KMS-11 (cell line): Measurements from ENCODE around the gene CDK3.

Experiments used
- H2AFZ ChIP-seq: fragments of 200-600 bp; sonication (generic); 2 replicates; pipeline ENCODE4 v1.6.1; 2016; ENCODE audit warnings: antibody characterized with exemption, mixed run types, low read depth
- H3K27ac ChIP-seq: fragments of 200-600 bp; sonication (generic); 2 replicates; pipeline ENCODE4 v1.6.1; 2016; ENCODE audit warnings: mild to moderate bottlenecking, mixed run types
- H3K27me3 ChIP-seq: fragments of 200-600 bp; sonication (generic); 2 replicates; pipeline ENCODE4 v1.6.1; 2017; ENCODE audit warnings: mild to moderate bottlenecking, low read depth, mixed run types, moderate library complexity; ENCODE audit not compliant: insufficient read depth
- H3K36me3 ChIP-seq: fragments of 200-600 bp; sonication (generic); 2 replicates; pipeline ENCODE4 v1.6.1; 2017; ENCODE audit warnings: mild to moderate bottlenecking, mixed run types; ENCODE audit not compliant: insufficient read depth
- H3K4me1 ChIP-seq: fragments of 200-600 bp; sonication (generic); 2 replicates; pipeline ENCODE4 v1.6.1; 2016; ENCODE audit warnings: mild to moderate bottlenecking, low read depth, mixed run types; ENCODE audit not compliant: poor library complexity, severe bottlenecking
- H3K4me2 ChIP-seq: fragments of 200-600 bp; sonication (generic); 2 replicates; pipeline ENCODE4 v1.7.0; 2016; ENCODE audit warnings: mild to moderate bottlenecking, mixed run types
- H3K4me3 ChIP-seq: fragments of 200-600 bp; sonication (generic); IDR thresholded peaks from 2 replicates; pipeline ENCODE4 v1.6.1; 2017; ENCODE audit warnings: low read depth, low read length, mixed read lengths; ENCODE audit not compliant: insufficient read depth
- H3K79me2 ChIP-seq: fragments of 200-600 bp; sonication (generic); 2 replicates; pipeline ENCODE4 v1.6.1; 2016; ENCODE audit warnings: low read depth, mixed run types; ENCODE audit not compliant: insufficient read depth
- H3K9ac ChIP-seq: fragments of 200-600 bp; sonication (generic); 2 replicates; pipeline ENCODE4 v1.6.1; 2016; ENCODE audit warnings: mild to moderate bottlenecking, mixed run types
- H4K20me1 ChIP-seq: fragments of 200-600 bp; sonication (generic); 2 replicates; pipeline ENCODE4 v1.6.1; 2016; ENCODE audit warnings: mild to moderate bottlenecking, mixed run types; ENCODE audit not compliant: insufficient read depth
- CTCF ChIP-seq: fragments of 200-600 bp; sonication (generic); conservative IDR thresholded peaks from 2 replicates; pipeline ENCODE4 v1.6.1; 2017; ENCODE audit warnings: low read depth, mild to moderate bottlenecking, antibody characterized with exemption, low read length, moderate library complexity, mixed read lengths

Gene CDK3

GRCh38 chr17:76024353-76024752 lies 23.7 kb downstream of the CDK3 start:
- Histone ChIP-seq H3K79me2 (no peaks in the 10 kb centered on the region), H3K4me1 (no peaks in the 10 kb centered on the region), H3K4me3 (no peak overlapping the region), H3K4me2 (no peak overlapping the region), H3K36me3 (no peaks in the 10 kb centered on the region), H3K9ac (no peak overlapping the region), H3K27ac (no peak overlapping the region), H2AFZ (no peak overlapping the region), H3K27me3 (no peaks in the 10 kb centered on the region; the same call in 1 of the 2 replicates), H4K20me1 (no peaks in the 10 kb centered on the region)
- no peak for TF ChIP-seq CTCF

- no peaks in the 10 kb centered on the region for H3K36me3 ChIP-seq
- H3K4me3 ChIP-seq, result no peak overlapping the region
- TF ChIP-seq CTCF, result no peak
- H3K9ac ChIP-seq, result no peak overlapping the region
- no peaks in the 10 kb centered on the region for H4K20me1 ChIP-seq
- no peaks in the 10 kb centered on the region for H3K4me1 ChIP-seq
- H3K4me2 ChIP-seq, result no peak overlapping the region
- H3K27ac ChIP-seq, result no peak overlapping the region
- H2AFZ ChIP-seq, result no peak overlapping the region
- no peaks in the 10 kb centered on the region; the same call in 1 of the 2 replicates for H3K27me3 ChIP-seq
- H3K79me2 ChIP-seq, result no peaks in the 10 kb centered on the region
Observed at GRCh38 chr17:76025294-76025693, 24.6 kb downstream of the CDK3 start.

GRCh38 chr17:76026714-76027158 lies 26.1 kb downstream of the CDK3 start:
- no peak for TF ChIP-seq CTCF
- H3K79me2 ChIP-seq, result no peaks in the 10 kb centered on the region
- H3K27me3 ChIP-seq, result no peaks in the 10 kb centered on the region; the same call in 1 of the 2 replicates
- H2AFZ ChIP-seq, result no peak overlapping the region
- H3K27ac ChIP-seq, result no peak overlapping the region
- no peaks in the 10 kb centered on the region for H3K36me3 ChIP-seq
- no peaks in the 10 kb centered on the region for H4K20me1 ChIP-seq
- no peak overlapping the region for H3K4me3 ChIP-seq
- no peaks in the 10 kb centered on the region for H3K4me1 ChIP-seq
- no peak overlapping the region for H3K9ac ChIP-seq
- no peak overlapping the region for H3K4me2 ChIP-seq

- Histone ChIP-seq H3K4me2 (no peak within 1 kb of the TSS), H3K27me3 (no peaks in the 10 kb centered on the region; the same call in 1 of the 2 replicates), H3K79me2 (no peaks in the 10 kb centered on the region), H3K4me1 (no peaks in the 10 kb centered on the region), H3K4me3 (no peak within 1 kb of the TSS), H4K20me1 (no peaks in the 10 kb centered on the region), H3K36me3 (no peaks in the 10 kb centered on the region), H3K27ac (no peak within 1 kb of the TSS), H3K9ac (no peak within 1 kb of the TSS), H2AFZ (no peak within 1 kb of the TSS)
- no peak for TF ChIP-seq CTCF
Observed at GRCh38 chr17:76027159-76027839, 26.6 kb downstream of the CDK3 start, which contains the start of gene EVPL. EVPL (minus strand) TSS chr17:76027306; CDS start chr17:76027198, 108 bp downstream.
